HepG2 (cell line): ENCODE measurements around the gene KCNB1. TPM values are rescaled to one million over a fixed set of nuclear protein-coding genes. Genes with fewer than 3 reads are reported as not detected.

Experiments used
- ATAC-seq: fragments of 200-7000 bp; cut with Tn5 transposase; 3 replicates; pipeline ENCODE4 v1.9.1; 2020; ENCODE audit warnings: mild to moderate bottlenecking, moderate library complexity
- BruUV-seq: library from RNA; stranded (reverse); fragments of 400-500 nt; replicated peaks from 2 replicates; lab custom pipeline; 2021; lab: Mats Ljungman, UMichigan
- CTCF ChIA-PET: fragments of 300-600 bp; formaldehyde crosslinking; extraction: SDS; loops from one replicate; lab custom pipeline; 2021; ENCODE audit warnings: low total read pairs, inconsistent platforms, low intra/inter-chr PET ratio; lab: Yijun Ruan, JAX
- POLR2A ChIA-PET: fragments of 350-600 bp; sonication (Branson Sonifier 250); formaldehyde crosslinking; loops from one replicate; lab custom pipeline; 2020; ENCODE audit warnings: antibody characterized with exemption, inconsistent platforms; lab: Yijun Ruan, JAX
- DNase-seq: peaks from one replicate; pipeline ENCODE4 v3.0.0-alpha.2; 2015; ENCODE audit warnings: low spot score
- FAIRE-seq: peaks from 3 replicates; lab custom pipeline; 2011; peaks lifted over from hg19 to GRCh38; lab: Jason Lieb, UNC
- H2AFZ ChIP-seq: one replicate; pipeline ENCODE4 v1.6.1; 2011; ENCODE audit warnings: low read length, inconsistent platforms
- H3K27ac ChIP-seq: fragments of 300-600 bp; 3 replicates; pipeline ENCODE4 v1.8.0; 2011; ENCODE audit warnings: mixed run types, mild to moderate bottlenecking, mixed read lengths, low read length, inconsistent platforms; ENCODE audit not compliant: insufficient read depth; ENCODE audit errors: extremely low read length
- H3K27me3 ChIP-seq, 2 experiments: fragments of 200-600 bp in 1 of 2; 2 replicates in 1 of 2; 3 replicates in 1 of 2; pipeline versions ENCODE4 v1.6.0 to v1.8.0; 2011; ENCODE audit warnings: low read length in 2 of 2, mild to moderate bottlenecking in 2 of 2, moderate library complexity in 2 of 2, inconsistent platforms in 1 of 2; ENCODE audit not compliant: insufficient read depth in 2 of 2, control insufficient read depth in 1 of 2
- H3K36me3 ChIP-seq, 2 experiments: fragments of 200-600 bp in 1 of 2; replicated peaks in 1 of 2; 2 replicates in 1 of 2; 3 replicates in 1 of 2; pipeline versions ENCODE4 v1.5.1 to v1.8.0; 2011; ENCODE audit warnings: low read length in 2 of 2, inconsistent platforms in 1 of 2; ENCODE audit not compliant: insufficient read depth in 2 of 2, control insufficient read depth in 1 of 2
- H3K4me1 ChIP-seq: 2 replicates; pipeline ENCODE4 v1.5.1; 2012; ENCODE audit warnings: low read length, inconsistent platforms; ENCODE audit not compliant: insufficient read depth
- H3K4me2 ChIP-seq: 2 replicates; pipeline ENCODE4 v1.6.0; 2011; ENCODE audit warnings: low read depth, low read length, inconsistent platforms
- H3K4me3 ChIP-seq, 3 experiments: fragments of 200-600 bp in 1 of 3; sonication (generic), shearing (Covaris generic) in 1 of 3; replicated peaks in 1 of 3; 2 replicates each; pipeline ENCODE4 v1.5.1; 2011 to 2016; ENCODE audit warnings: low read length in 3 of 3, inconsistent platforms in 2 of 3, low read depth in 2 of 3, mild to moderate bottlenecking in 2 of 3, control low read depth in 1 of 3, mixed read lengths in 1 of 3; ENCODE audit not compliant: insufficient read depth in 1 of 3
- H3K79me2 ChIP-seq: one replicate; pipeline ENCODE4 v1.6.1; 2011; ENCODE audit warnings: low read length, inconsistent platforms; ENCODE audit not compliant: insufficient read depth
- H3K9ac ChIP-seq: 2 replicates; pipeline ENCODE4 v1.6.0; 2011; ENCODE audit warnings: mild to moderate bottlenecking, low read depth, low read length, inconsistent platforms; ENCODE audit not compliant: insufficient read depth
- H3K9me3 ChIP-seq: 2 replicates; pipeline ENCODE4 v1.5.1; 2012; ENCODE audit warnings: mild to moderate bottlenecking, low read length
- H4K20me1 ChIP-seq: 2 replicates; pipeline ENCODE4 v1.6.0; 2011; ENCODE audit warnings: inconsistent platforms, mild to moderate bottlenecking, low read length, moderate library complexity; ENCODE audit not compliant: insufficient read depth
- GPBP1L1 ChIP-seq: sonication (generic); formaldehyde crosslinking; IDR thresholded peaks from 2 replicates; pipeline ENCODE4 v1.5.0; 2020; ENCODE audit warnings: mild to moderate bottlenecking, missing genetic modification reagents
- HHEX ChIP-seq: IDR thresholded peaks from 2 replicates; pipeline ENCODE4 v1.6.1; 2016; ENCODE audit warnings: control low read depth
- MED1 ChIP-seq: sonication (generic); formaldehyde crosslinking; IDR thresholded peaks from 2 replicates; pipeline ENCODE4 v1.4.0; 2020; ENCODE audit warnings: missing genetic modification reagents
- NR3C1 ChIP-seq: sonication (generic); formaldehyde crosslinking; IDR thresholded peaks from 2 replicates; pipeline ENCODE4 v1.4.0; 2020; ENCODE audit warnings: missing genetic modification reagents
- UBTF ChIP-seq: sonication (generic); formaldehyde crosslinking; IDR thresholded peaks from 2 replicates; pipeline ENCODE4 v1.4.0; 2020; ENCODE audit warnings: mild to moderate bottlenecking, missing genetic modification reagents
- ZNF318 ChIP-seq: sonication (generic); formaldehyde crosslinking; IDR thresholded peaks from 2 replicates; pipeline ENCODE4 v1.4.0; 2020; ENCODE audit warnings: mild to moderate bottlenecking, missing genetic modification reagents
- ZNF513 ChIP-seq: sonication (generic); formaldehyde crosslinking; conservative IDR thresholded peaks from 2 replicates; pipeline ENCODE4 v1.5.0; 2020; ENCODE audit warnings: missing genetic modification reagents
- WGBS: methylation state at CpG from one replicate; pipeline ENCODE4 v1.1.6; 2017; ENCODE audit warnings: low lambda C conversion rate; 5-methylcytosine and 5-hydroxymethylcytosine counted together
- in situ Hi-C: cut with HindIII; loops from 2 replicates; pipeline ENCODE4 v1.10.0; 2017; ENCODE audit warnings: low pct_unique_long_range_greater_than_20kb; ENCODE audit not compliant: extremely low pct_ligation_motif_present
- intact Hi-C: fragments of 100-400 bp; cut with micrococcal nuclease; formaldehyde crosslinking; loops from one replicate; pipeline ENCODE4 v1.10.0; 2022; ENCODE audit not compliant: unreplicated experiment
- polyA plus RNA-seq, 8 experiments: library from polyadenylated mRNA; depleted of rRNA in 3 of 8; stranded (reverse) in 7 of 8; unstranded in 1 of 8; fragments of >200 nt; fragmentation: Illumina TruSeq in 4 of 8; extraction: Trizol in 4 of 8; gene quantifications; 2 replicates each; pipeline versions ENCODE4 v1.2.1 to v1.2.3, GENCODE V29; 2011 to 2016; ENCODE audit warnings: low read depth in 4 of 8, missing spikeins in 1 of 8, mixed read lengths in 1 of 8; ENCODE audit not compliant: insufficient read depth in 1 of 8
- total RNA-seq, 5 experiments: library from RNA; depleted of rRNA; stranded (reverse); fragments of >200 nt; fragmentation: Illumina TruSeq; extraction: Trizol; gene quantifications; 2 replicates each; pipeline ENCODE4 v1.2.3, GENCODE V29; 2016; ENCODE audit warnings: low read depth in 1 of 5

The KCNB1 gene
- total and polyA plus RNA-seq, 2 of the 13 experiments (the other 11 are each of a cell fraction or from before 2014, with no cell fraction given), result 0.02 TPM; not detected in 1

GRCh38 chr20:49372095-49372734 is 110.3 kb downstream of the KCNB1 start (continued):
- TF ChIP-seq ZNF513 (CRISPR knock-in tag), result no peak
- TF ChIP-seq UBTF, result no peak
- no peak for TF ChIP-seq NR3C1 (CRISPR knock-in tag)
- TF ChIP-seq MED1 (CRISPR knock-in tag), result no peak

- POLR2A ChIA-PET, result no interaction called here
- Histone ChIP-seq H3K4me3 (no peak overlapping the region), H2AFZ (no peak overlapping the region), H3K4me1 (no peaks in the 10 kb centered on the region), H3K9me3 (no peaks in the 10 kb centered on the region), H3K27ac (no peak overlapping the region), H3K4me2 (no peak overlapping the region), H3K79me2 (no peaks in the 10 kb centered on the region), H4K20me1 (no peaks in the 10 kb centered on the region), H3K9ac (no peak overlapping the region), H3K36me3 (no peaks in the 10 kb centered on the region), H3K27me3 (peaks cover 1 to 72% of the 10 kb centered on the region in 2 experiments; a peak in 3 of 5 replicates)
- BruUV-seq, result no TSS peak
- WGBS, result 4% methylated on average over 5 of the region's 5 CpGs
- DNase-seq (no peak), FAIRE-seq (no peak), ATAC-seq (no peak)
- CTCF ChIA-PET, result no interaction called here
- in situ Hi-C loops (no loop called here), intact Hi-C loops (no loop called here)
- no peak for TF ChIP-seq GPBP1L1 (CRISPR knock-in tag)
- TF ChIP-seq ZNF318 (CRISPR knock-in tag), result no peak
- no peak for TF ChIP-seq HHEX (CRISPR knock-in tag)
Measured at GRCh38 chr20:49368596-49368995, 113.9 kb downstream of the KCNB1 start.
